Hepatocyte (in vitro differentiated cells): ENCODE data around the gene FLOT2. TPM values are rescaled to one million over a fixed set of nuclear protein-coding genes. Genes with fewer than 3 reads are reported as not detected.

ENCODE experiments used
- DNase-seq: peaks from one replicate; pipeline ENCODE4 v3.0.0-alpha.2; 2016; ENCODE audit warnings: low spot score
- H2AFZ ChIP-seq: fragments of 200-600 bp; sonication (generic); 2 replicates; pipeline ENCODE4 v1.6.0; 2016; ENCODE audit warnings: antibody characterized with exemption, mild to moderate bottlenecking
- H3K27ac ChIP-seq: fragments of 200-600 bp; sonication (generic); 2 replicates; pipeline ENCODE4 v1.5.1; 2016; ENCODE audit warnings: mild to moderate bottlenecking
- H3K27me3 ChIP-seq: fragments of 200-600 bp; sonication (generic); 2 replicates; pipeline ENCODE4 v1.6.1; 2016
- H3K36me3 ChIP-seq: fragments of 200-600 bp; sonication (generic); replicated peaks from 2 replicates; pipeline ENCODE4 v1.5.1; 2016; ENCODE audit warnings: low read depth; ENCODE audit not compliant: insufficient read depth
- H3K4me1 ChIP-seq: fragments of 200-600 bp; sonication (generic); 2 replicates; pipeline ENCODE4 v1.5.1; 2016; ENCODE audit warnings: mild to moderate bottlenecking, moderate library complexity; ENCODE audit not compliant: insufficient read depth
- H3K4me2 ChIP-seq: fragments of 200-600 bp; sonication (generic); 2 replicates; pipeline ENCODE4 v1.6.0; 2016
- H3K4me3 ChIP-seq: fragments of 200-600 bp; sonication (generic); 2 replicates; pipeline ENCODE4 v1.5.1; 2016; ENCODE audit warnings: mild to moderate bottlenecking
- H3K79me2 ChIP-seq: fragments of 200-600 bp; sonication (generic); 2 replicates; pipeline ENCODE4 v1.6.0; 2017; ENCODE audit warnings: mild to moderate bottlenecking
- H3K9me2 ChIP-seq: fragments of 200-600 bp; sonication (generic); replicated peaks from 2 replicates; pipeline ENCODE4 v1.6.0; 2017; ENCODE audit warnings: mild to moderate bottlenecking; ENCODE audit not compliant: insufficient read depth
- H3K9me3 ChIP-seq: fragments of 200-600 bp; sonication (generic); 2 replicates; pipeline ENCODE4 v1.5.1; 2016; ENCODE audit warnings: low read depth, mild to moderate bottlenecking
- H4K20me1 ChIP-seq: fragments of 200-600 bp; sonication (generic); 2 replicates; pipeline ENCODE4 v1.6.0; 2016; ENCODE audit warnings: mild to moderate bottlenecking; ENCODE audit not compliant: insufficient read depth, poor library complexity, severe bottlenecking
- CTCF ChIP-seq: fragments of 200-600 bp; sonication (generic); IDR thresholded peaks from 2 replicates; pipeline ENCODE4 v1.5.1; 2016; ENCODE audit warnings: antibody characterized with exemption, mild to moderate bottlenecking; ENCODE audit not compliant: poor library complexity
- EZH2 ChIP-seq: fragments of 200-600 bp; sonication (generic); IDR thresholded peaks from 2 replicates; pipeline ENCODE4 v1.6.1; 2016; ENCODE audit warnings: antibody characterized with exemption, mild to moderate bottlenecking, borderline replicate concordance
- EZH2phosphoT487 ChIP-seq: fragments of 200-600 bp; sonication (generic); IDR thresholded peaks from one replicate; pipeline ENCODE4 v1.6.1; 2018; ENCODE audit warnings: antibody characterized with exemption, mild to moderate bottlenecking, low read depth, moderate library complexity; ENCODE audit not compliant: unreplicated experiment, severe bottlenecking
- WGBS: methylation state at CpG from one replicate; pipeline ENCODE4 v1.1.6; 2016; ENCODE audit warnings: low lambda C conversion rate; ENCODE audit errors: missing lambda C conversion rate; 5-methylcytosine and 5-hydroxymethylcytosine counted together
- polyA plus RNA-seq: library from polyadenylated mRNA; unstranded; fragments of >200 nt; fragmentation: Nextera tagmentation; extraction: Ambion mirVana; gene quantifications from 2 replicates; pipeline ENCODE4 v1.2.1, GENCODE V29; 2016
- total RNA-seq: library from RNA; depleted of rRNA; stranded (reverse); fragments of >200 nt; gene quantifications from 2 replicates; pipeline ENCODE4 v1.2.3, GENCODE V29; 2014

FLOT2 gene
- total and polyA plus RNA-seq, 2 experiments from 2014 or later: 42.0 to 64.0 TPM

- no peaks in the 10 kb centered on the region for H3K9me3 ChIP-seq
- H3K4me1 ChIP-seq: no peaks in the 10 kb centered on the region
- H3K79me2 ChIP-seq: no peaks in the 10 kb centered on the region
- no peak overlapping the region for H3K4me3 ChIP-seq
- H3K27ac ChIP-seq: no peak overlapping the region
- DNase-seq: no peak
- 100% methylated on average over 1 of the region's 1 CpG for WGBS
- H4K20me1 ChIP-seq: no peaks in the 10 kb centered on the region
- no peak overlapping the region for H2AFZ ChIP-seq
- no peaks in the 10 kb centered on the region for H3K9me2 ChIP-seq
- H3K27me3 ChIP-seq: no peaks in the 10 kb centered on the region
- TF ChIP-seq EZH2 (no peak), EZH2phosphoT487 (no peak), CTCF (no peak)
- no peaks in the 10 kb centered on the region for H3K36me3 ChIP-seq
- H3K4me2 ChIP-seq: no peak overlapping the region
These were observed 33.6 kb downstream of the FLOT2 start for GRCh38 chr17:28863953-28864352.

- no peaks in the 10 kb centered on the region for H3K27me3 ChIP-seq
- no peaks in the 10 kb centered on the region for H3K79me2 ChIP-seq
- no peaks in the 10 kb centered on the region for H3K4me1 ChIP-seq
- WGBS: 93% methylated on average over 3 of the region's 3 CpGs
- H3K9me3 ChIP-seq: no peaks in the 10 kb centered on the region
- no peak for DNase-seq
- TF ChIP-seq CTCF (no peak), EZH2 (no peak), EZH2phosphoT487 (no peak)
- H3K9me2 ChIP-seq: no peaks in the 10 kb centered on the region
- H3K4me3 ChIP-seq: no peak overlapping the region
- no peak overlapping the region for H3K4me2 ChIP-seq
- H3K36me3 ChIP-seq: no peaks in the 10 kb centered on the region
- H4K20me1 ChIP-seq: no peaks in the 10 kb centered on the region
- H2AFZ ChIP-seq: no peak overlapping the region
- no peak overlapping the region for H3K27ac ChIP-seq
These were observed 35.0 kb downstream of the FLOT2 start for GRCh38 chr17:28862561-28862960.

GRCh38 chr17:28861393-28862203 is 35.9 kb downstream of the FLOT2 start:
- Histone ChIP-seq H3K79me2 (no peaks in the 10 kb centered on the region), H3K4me1 (no peaks in the 10 kb centered on the region), H3K27me3 (no peaks in the 10 kb centered on the region), H3K9me3 (no peaks in the 10 kb centered on the region), H4K20me1 (no peaks in the 10 kb centered on the region), H3K9me2 (no peaks in the 10 kb centered on the region), H3K4me3 (no peak overlapping the region), H3K36me3 (no peaks in the 10 kb centered on the region), H3K27ac (no peak overlapping the region), H3K4me2 (no peak overlapping the region), H2AFZ (no peak overlapping the region)
- WGBS: 70% methylated on average over 8 of the region's 8 CpGs
- DNase-seq: no peak
- TF ChIP-seq EZH2phosphoT487: no peak
- no peak for TF ChIP-seq EZH2
- TF ChIP-seq CTCF: no peak
